Articular chondrocyte of knee joint (primary cell): ENCODE measurements around the gene ERF. TPM values are rescaled to one million over a fixed set of nuclear protein-coding genes. Genes with fewer than 3 reads are reported as not detected.

ENCODE experiments used
- total RNA-seq: library from RNA; depleted of rRNA; stranded (reverse); fragments of >200 nt; gene quantifications from 2 replicates; pipeline ENCODE4 v1.2.3, GENCODE V29; 2012

The ERF gene
- total RNA-seq, result 27.7 and 49.8 TPM in 2 replicates

DNA sequence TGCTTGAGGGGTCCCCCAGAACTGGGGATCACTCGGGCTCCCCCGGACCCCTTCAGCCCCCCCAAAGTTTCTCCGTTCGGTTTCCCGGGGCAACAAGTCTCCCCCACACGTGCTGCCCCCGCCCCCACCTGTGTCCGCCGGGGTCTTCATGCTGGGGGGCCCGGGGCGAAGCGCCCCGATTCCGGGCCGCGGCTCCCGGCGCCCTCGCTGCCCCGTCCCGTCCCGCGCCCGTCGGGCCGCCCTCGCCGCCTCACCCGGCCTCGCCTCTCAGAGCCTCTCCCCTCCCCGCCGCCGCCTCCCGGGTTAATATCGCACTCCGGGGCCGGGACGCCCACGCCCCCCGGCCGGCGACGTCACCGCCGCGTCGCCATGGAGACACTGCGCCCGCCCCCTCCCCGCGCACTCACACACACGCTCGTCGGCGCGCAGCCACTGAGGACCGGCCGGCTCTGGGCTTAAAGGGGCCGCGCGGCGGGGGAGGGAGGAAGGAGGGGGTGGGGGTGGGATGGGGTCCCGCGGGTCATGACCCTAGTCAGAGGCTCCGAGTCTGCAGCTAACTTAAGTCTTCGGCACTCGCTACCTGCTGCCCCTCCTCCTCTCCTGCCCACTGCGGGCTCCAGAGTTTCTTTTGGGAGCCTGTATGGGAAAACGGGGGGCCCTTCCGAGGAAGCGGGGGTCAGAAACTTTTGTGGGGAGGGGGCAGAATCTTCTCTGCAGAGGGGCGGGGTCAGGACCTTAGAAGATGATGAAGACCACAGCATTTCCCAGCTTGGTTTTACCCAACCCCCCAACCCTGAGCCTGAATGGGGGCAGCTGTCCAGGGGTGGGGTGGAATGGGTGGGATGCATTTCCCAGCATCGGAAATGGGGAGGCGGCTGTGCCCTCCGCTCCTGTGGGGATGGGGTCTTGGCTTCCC, at the start of gene ERF:
ERF (minus strand) TSS at position 279 of the 916 bp plus-strand sequence; CDS start at position 150, 129 bp downstream.

GRCh38 chr19:42301646-42302203, 46.8 kb upstream of the ERF start, which contains the start of gene PRR19:
PRR19 (plus strand) TSS chr19:42302132; CDS start chr19:42309585, 7,453 bp downstream.

GRCh38 chr19:42268704-42269477, 14.0 kb upstream of the ERF start, which contains the start of gene CIC:
CIC (plus strand) TSS chr19:42269252; CDS start chr19:42271784, 2,532 bp downstream.

DNA sequence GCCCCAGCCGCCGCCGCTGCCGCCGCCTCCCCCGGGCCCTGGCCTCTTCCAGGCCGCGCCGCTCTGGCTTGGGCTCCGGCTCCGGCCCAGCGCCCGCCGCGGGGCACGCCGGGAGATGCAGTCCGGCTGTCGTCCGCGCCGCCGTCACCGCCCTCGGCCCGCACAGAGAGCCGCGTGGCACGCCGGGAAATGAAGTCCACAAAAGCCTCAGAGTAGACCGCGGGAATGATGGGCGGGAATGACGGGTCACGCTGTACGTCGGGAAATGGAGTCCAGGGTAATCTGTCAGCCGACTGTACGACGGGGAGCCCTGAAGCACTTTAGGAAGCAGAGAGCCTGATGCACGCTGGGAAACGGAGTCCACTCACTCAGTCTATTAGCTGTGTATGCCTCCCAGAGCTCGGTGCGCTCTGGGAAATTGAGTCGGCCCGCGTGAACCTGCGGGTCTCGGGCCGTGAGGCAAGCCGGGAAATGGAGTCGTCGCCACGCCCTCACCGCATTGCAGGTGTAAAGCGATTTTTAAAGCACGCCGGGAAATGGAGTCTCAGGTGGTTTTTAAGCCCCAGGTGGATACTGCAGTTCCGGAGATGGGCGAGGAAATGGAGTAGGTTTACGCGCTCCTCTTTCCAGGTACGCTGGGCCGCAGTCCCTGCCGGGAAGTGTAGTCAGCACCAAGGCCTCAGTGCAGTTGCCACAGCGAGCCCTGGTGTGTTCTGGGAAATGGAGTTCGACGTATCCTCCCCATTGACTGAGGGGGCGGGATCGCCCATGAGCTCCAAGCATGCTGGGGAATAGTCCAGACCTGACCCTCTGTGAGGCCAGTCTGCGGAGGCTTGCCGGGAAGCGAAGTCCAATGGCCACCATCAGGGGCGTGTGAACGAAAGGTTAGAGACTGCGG, 12.2 kb downstream of the ERF start, which contains the start of gene GSK3A:
GSK3A (minus strand) TSS at position 91 of the 898 bp plus-strand sequence. CDS start 137 bp downstream, outside the sequence.

GRCh38 chr19:42219812-42220750, 34.8 kb downstream of the ERF start, which contains the start of gene ZNF526:
ZNF526 (plus strand) TSS chr19:42220312; CDS start chr19:42224404, 4,092 bp downstream.

GRCh38 chr19:42217520-42218437, 37.1 kb downstream of the ERF start, which contains the start of gene DEDD2:
DEDD2 (minus strand) TSS chr19:42217677; CDS start chr19:42217007, 670 bp downstream.

Other genes with a start within 250 kb of the ERF start
- gene GRIK5, start 184.9 kb downstream of the ERF start, total RNA-seq, result 0.22 and 0.26 TPM in 2 replicates
- gene ZNF574, start 179.0 kb downstream of the ERF start, total RNA-seq, result 11.0 and 13.8 TPM in 2 replicates
- 0.39 and 0.65 TPM in 2 replicates for gene POU2F2, start 122.7 kb downstream of the ERF start, total RNA-seq
- gene DEDD2, start 37.5 kb downstream of the ERF start, total RNA-seq, result 16.5 and 17.9 TPM in 2 replicates
- 11.4 and 13.3 TPM in 2 replicates for gene ZNF526, start 34.8 kb downstream of the ERF start, total RNA-seq
- gene GSK3A, start 12.5 kb downstream of the ERF start, total RNA-seq, result 14.4 and 15.0 TPM in 2 replicates
- gene CIC, start 14.1 kb upstream of the ERF start, total RNA-seq, result 24.4 and 24.6 TPM in 2 replicates
- gene PRR19, start 47.0 kb upstream of the ERF start, total RNA-seq, result 0.39 and 0.43 TPM in 2 replicates
- 12.2 and 15.0 TPM in 2 replicates for gene PAFAH1B3, start 47.5 kb upstream of the ERF start, total RNA-seq
- not detected in 2 replicates for gene TMEM145, start 58.2 kb upstream of the ERF start, total RNA-seq
- gene MEGF8, start 70.5 kb upstream of the ERF start, total RNA-seq, result 19.2 and 19.6 TPM in 2 replicates
- gene CNFN, start 135.2 kb upstream of the ERF start, total RNA-seq, result 0.32 TPM in 1 of 2 replicates, not detected in the other
- gene LIPE, start 172.3 kb upstream of the ERF start, total RNA-seq, result 2.6 and 3.4 TPM in 2 replicates
- not detected in 2 replicates for gene CXCL17, start 187.8 kb upstream of the ERF start, total RNA-seq